Lower leg skin (tissue), 3 donors: ENCODE results near the gene DCLRE1A.

Experiments
- CTCF ChIP-seq, 3 donors: fragments of 450-650 bp; IDR thresholded peaks; one replicate each; pipeline ENCODE4 v1.5.1; 2016; ENCODE audit warnings: antibody characterized with exemption in 3 of 3, mild to moderate bottlenecking in 3 of 3, moderate library complexity in 2 of 3
- POLR2A ChIP-seq, 2 donors: fragments of 450-650 bp; IDR thresholded peaks; one replicate each; pipeline ENCODE4 v1.6.1; 2016 to 2017; ENCODE audit warnings: antibody characterized with exemption in 2 of 2, mild to moderate bottlenecking in 1 of 2, moderate library complexity in 1 of 2

- no peak for TF ChIP-seq CTCF (IDR thresholded peaks at IDR 0.05)
- no peak for TF ChIP-seq POLR2A (IDR thresholded peaks at IDR 0.05)
These were observed 3.9 kb downstream of the DCLRE1A start for GRCh38 chr10:113849946-113850345.
